Measurements from ENCODE around the gene RHOT2. TPM values are rescaled to one million over a fixed set of nuclear protein-coding genes. Genes with fewer than 3 reads are reported as not detected.
A peak's percentile ranks its signal among the peaks of the same experiment; 100 is the strongest.

RHOT2 gene
- total and polyA plus RNA-seq, 9 donors: 11.6 to 100 (median 80.6) TPM

GRCh38 chr16:621526-622105, 46.3 kb upstream of the RHOT2 start:
- intact Hi-C loops (cut with DNase I): no loop called here
- peak in 1 of 5 donors; percentile 50 for DNase-seq
- H3K27me3 ChIP-seq: no peaks in the 10 kb centered on the region
- H3K4me1 ChIP-seq (ENCODE audit: insufficient read depth): peaks cover 2% of the 10 kb centered on the region
- no peak overlapping the region for H3K27ac ChIP-seq
- WGBS, 3 donors: 79 to 81% (median 81%) methylated on average over 21 of the region's 21 CpGs
- no peak overlapping the region for H3K4me3 ChIP-seq
- H3K9me3 ChIP-seq: no peaks in the 10 kb centered on the region
- no peaks in the 10 kb centered on the region for H3K36me3 ChIP-seq
- no peak for TF ChIP-seq CTCF (IDR thresholded peaks at IDR 0.05)
- TF ChIP-seq EP300 (IDR thresholded peaks at IDR 0.05): no peak
- no peak for TF ChIP-seq POLR2A (IDR thresholded peaks at IDR 0.05)

- WGBS, 3 donors: 93 to 96% (median 96%) methylated on average over 17 of the region's 17 CpGs
- Histone ChIP-seq H3K4me1 (ENCODE audit: insufficient read depth) (peaks cover 2% of the 10 kb centered on the region), H3K36me3 (no peaks in the 10 kb centered on the region), H3K4me3 (no peak overlapping the region), H3K27me3 (no peaks in the 10 kb centered on the region), H3K27ac (no peak overlapping the region), H3K9me3 (no peaks in the 10 kb centered on the region)
- TF ChIP-seq EP300 (IDR thresholded peaks at IDR 0.05): no peak
- intact Hi-C loops (cut with DNase I): no loop called here
- no peak for DNase-seq
These were observed 45.0 kb upstream of the RHOT2 start for GRCh38 chr16:622920-623280.

GRCh38 chr16:624526-625070, 43.3 kb upstream of the RHOT2 start:
- DNase-seq: no peak
- 77 to 87% (median 82%) methylated on average over 9 to 10 of the region's 10 CpGs for WGBS, 3 donors
- Histone ChIP-seq H3K9me3 (no peaks in the 10 kb centered on the region), H3K4me1 (ENCODE audit: insufficient read depth) (peaks cover 2% of the 10 kb centered on the region), H3K4me3 (no peak overlapping the region), H3K27me3 (no peaks in the 10 kb centered on the region), H3K27ac (no peak overlapping the region), H3K36me3 (no peaks in the 10 kb centered on the region)
- intact Hi-C loops (cut with DNase I): loop anchor here in 1 of 4 donors (5.0 kb wide), 1 partner anchor 32 kb away; the partner anchor contains the start of gene RAB40C
- no peak for TF ChIP-seq CTCF (IDR thresholded peaks at IDR 0.05)
- TF ChIP-seq POLR2A (IDR thresholded peaks at IDR 0.05): no peak
- TF ChIP-seq EP300 (IDR thresholded peaks at IDR 0.05): no peak

- intact Hi-C loops (cut with DNase I): loop anchor here in 1 of 4 donors (5.0 kb wide), 1 partner anchor 33 kb away; the partner anchor contains the start of gene RAB40C
- Histone ChIP-seq H3K9me3 (no peaks in the 10 kb centered on the region), H3K4me1 (ENCODE audit: insufficient read depth) (peaks cover 8% of the 10 kb centered on the region), H3K27me3 (no peaks in the 10 kb centered on the region), H3K36me3 (no peaks in the 10 kb centered on the region), H3K4me3 (no peak overlapping the region), H3K27ac (no peak overlapping the region)
- 91 to 94% (median 92%) methylated on average over 33 to 37 of the region's 37 CpGs for WGBS, 3 donors
- TF ChIP-seq CTCF (IDR thresholded peaks at IDR 0.05): no peak
- TF ChIP-seq EP300 (IDR thresholded peaks at IDR 0.05): no peak
- TF ChIP-seq POLR2A (IDR thresholded peaks at IDR 0.05): no peak
- DNase-seq: no peak
These were observed 42.6 kb upstream of the RHOT2 start for GRCh38 chr16:625117-625976.
